DMS153 treated with DMSO at 0.1 percent for 48 hours (cell line): ENCODE data around the gene TMEM191B.
"Not testable (repeated sequence)": the region's sequence is repeated elsewhere in the genome, so short reads cannot be mapped to it uniquely, and the experiment has no call there.

ENCODE experiments used
- DNase-seq: peaks from one replicate; lab custom pipeline; 2025; ENCODE audit not compliant: unreplicated experiment; lab: John Stamatoyannopoulos, UW

TMEM191B gene

GRCh38 chr22:18554280-18555256 is 27.0 kb downstream of the TMEM191B start:
- not testable (repeated sequence) for DNase-seq

DNA sequence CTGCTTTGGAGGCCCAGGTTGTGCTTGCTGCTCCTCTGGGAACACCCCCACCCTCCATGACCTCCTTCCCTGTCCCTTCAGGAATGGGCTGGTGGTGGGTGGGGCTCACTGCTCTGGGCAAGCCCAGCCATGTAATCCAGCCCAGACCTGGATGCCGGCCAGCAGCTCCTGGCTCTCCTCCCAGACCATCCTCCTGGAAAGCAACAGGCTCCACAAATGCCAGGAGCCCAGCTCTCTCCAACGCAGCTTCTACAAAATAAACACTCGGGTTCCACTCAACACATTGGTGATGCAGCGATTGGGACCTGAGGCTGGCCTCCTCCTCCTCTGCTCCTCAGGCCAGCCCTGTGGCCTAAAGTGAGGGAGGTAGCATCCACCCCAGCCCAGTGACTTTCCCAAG is 30.9 kb downstream of the TMEM191B start:
- DNase-seq = not testable (repeated sequence)

GRCh38 chr22:18558939-18559338 is 31.3 kb downstream of the TMEM191B start:
- DNase-seq = not testable (repeated sequence)

- not testable (repeated sequence) for DNase-seq
These were observed 32.7 kb downstream of the TMEM191B start for GRCh38 chr22:18560099-18560974.

- DNase-seq = not testable (repeated sequence)
These were observed 43.1 kb downstream of the TMEM191B start for GRCh38 chr22:18570509-18571246.

GRCh38 chr22:18573483-18574164 is 46.0 kb downstream of the TMEM191B start:
- not testable (repeated sequence) for DNase-seq

- not testable (repeated sequence) for DNase-seq
These were observed 47.0 kb downstream of the TMEM191B start for GRCh38 chr22:18574555-18574954.

DNA sequence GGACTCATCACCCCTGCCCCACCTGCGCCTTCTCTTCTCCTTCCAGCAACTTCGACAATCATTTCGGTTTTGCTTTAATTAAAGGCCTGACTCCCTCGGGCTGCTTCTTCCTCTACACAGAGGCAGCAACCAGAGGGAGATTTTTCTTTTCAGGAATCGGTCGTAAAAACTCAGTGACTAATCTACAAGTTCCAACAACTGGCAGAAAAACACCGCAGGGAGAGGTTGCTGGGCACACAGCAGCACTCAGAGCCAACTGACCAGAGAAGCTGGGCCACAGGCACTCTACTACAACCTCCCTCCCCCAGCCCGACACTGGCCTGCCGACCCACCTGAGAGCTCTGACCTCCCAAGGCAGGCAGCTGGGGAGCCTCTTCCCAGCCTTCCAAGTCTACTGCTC is 48.1 kb downstream of the TMEM191B start:
- not testable (repeated sequence) for DNase-seq

GRCh38 chr22:18577090-18577818 is 49.7 kb downstream of the TMEM191B start:
- DNase-seq = not testable (repeated sequence)

GRCh38 chr22:18577847-18578246 is 50.2 kb downstream of the TMEM191B start:
- DNase-seq = not testable (repeated sequence)
